ENCODE data around the gene CCNK.

The CCNK gene

GRCh38 chr14:99502989-99503421 lies 21.8 kb downstream of the CCNK start:
- Histone ChIP-seq H3K4me3 (no peak overlapping the region), H3K27ac (no peak overlapping the region)

DNA sequence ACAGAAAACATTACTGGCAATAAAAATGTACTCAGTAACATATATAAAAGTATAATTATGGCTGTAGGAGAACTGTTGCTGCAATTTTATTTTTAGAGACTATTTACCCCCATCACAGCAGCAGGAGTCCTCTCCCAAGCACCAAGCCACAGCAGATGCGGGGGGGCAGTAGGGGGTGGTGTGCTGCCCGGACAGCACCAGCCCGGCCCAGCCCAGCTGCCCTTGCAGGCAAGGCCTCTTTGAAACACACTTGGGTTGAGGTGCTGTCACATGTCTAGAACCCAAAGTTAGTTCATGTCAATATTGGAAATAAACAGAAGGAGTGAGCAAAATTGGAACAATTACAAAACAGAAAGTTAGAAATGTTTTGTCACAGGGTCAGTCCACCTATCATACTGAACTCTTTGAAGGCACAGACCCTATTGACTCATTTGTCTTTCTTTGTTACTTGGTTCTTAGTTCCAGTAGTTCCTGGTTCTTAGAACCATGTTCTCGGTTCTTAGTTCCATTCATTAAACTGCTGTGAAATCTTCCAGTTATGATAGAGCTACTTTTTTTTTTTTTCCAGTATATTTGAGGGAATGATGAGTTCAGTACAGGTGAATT lies 22.7 kb downstream of the CCNK start:
- Histone ChIP-seq H3K4me3 (no peak overlapping the region), H3K27ac (no peak overlapping the region)

GRCh38 chr14:99505089-99505488 lies 23.9 kb downstream of the CCNK start:
- no peak overlapping the region for H3K4me3 ChIP-seq
- H3K27ac ChIP-seq = no peak overlapping the region

DNA sequence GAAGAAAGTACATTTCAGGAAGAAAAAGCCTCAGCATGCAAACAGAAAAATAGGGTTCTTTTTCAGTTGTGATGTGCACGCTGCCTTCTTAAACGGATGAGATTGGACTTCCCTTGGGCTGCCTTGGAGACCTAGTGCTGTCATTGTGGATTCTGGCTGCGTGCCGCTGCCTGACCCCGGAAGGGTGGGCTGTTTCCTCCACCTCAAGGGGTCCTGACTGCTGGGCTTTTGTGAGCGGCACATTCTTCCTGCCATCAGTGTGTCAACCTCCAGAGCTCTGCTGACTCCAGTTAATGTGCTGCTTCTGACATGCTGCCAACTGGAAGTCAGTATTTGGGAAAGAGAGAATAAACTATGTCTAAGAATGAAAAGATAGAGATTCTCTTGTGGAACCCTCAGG lies 25.1 kb downstream of the CCNK start:
- Histone ChIP-seq H3K27ac (no peak overlapping the region), H3K4me3 (no peak overlapping the region)

- no peak overlapping the region for H3K4me3 ChIP-seq
- H3K27ac ChIP-seq = peak overlapping the region in 1 of 21 experiments; percentile 27
Observed at GRCh38 chr14:99507860-99508640, 26.8 kb downstream of the CCNK start.

DNA sequence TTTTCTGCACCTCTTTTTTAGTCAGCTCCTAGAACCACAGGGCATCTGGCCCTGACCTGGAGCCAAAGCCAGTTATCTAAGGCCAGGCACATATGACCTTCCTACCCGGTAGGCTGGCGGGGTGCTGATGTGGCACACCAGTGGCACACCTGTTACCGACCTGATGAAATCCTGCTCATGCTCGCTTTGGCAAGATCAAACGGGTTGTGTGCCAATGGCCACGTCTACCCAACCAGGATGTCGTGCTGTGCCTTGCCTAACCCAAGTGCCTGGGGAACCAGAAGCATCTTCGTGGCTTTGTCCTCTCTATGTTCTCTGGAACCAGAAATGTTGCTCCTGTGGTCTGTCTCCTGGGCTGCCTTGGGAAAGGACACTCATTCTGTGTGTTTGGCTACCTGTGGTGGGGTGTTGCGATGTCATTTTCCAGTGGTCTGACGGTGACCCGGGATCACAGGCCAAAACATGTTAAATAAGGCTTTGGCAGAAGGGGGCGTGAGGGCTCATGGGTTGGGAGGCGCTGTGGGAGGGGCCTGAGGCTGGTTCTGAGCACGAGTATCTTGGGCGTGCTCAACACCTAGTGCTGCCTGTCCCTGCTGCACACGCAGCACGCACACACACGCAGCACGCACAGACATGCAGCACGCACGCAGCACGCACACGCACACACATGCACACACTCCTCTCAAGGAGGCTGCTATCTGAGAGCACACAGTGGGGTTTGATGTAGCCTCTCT lies 27.9 kb downstream of the CCNK start:
- H3K4me3 ChIP-seq = no peak overlapping the region
- no peak overlapping the region for H3K27ac ChIP-seq

- Histone ChIP-seq H3K4me3 (no peak overlapping the region), H3K27ac (no peak overlapping the region)
Observed at GRCh38 chr14:99509871-99510555, 28.8 kb downstream of the CCNK start.

DNA sequence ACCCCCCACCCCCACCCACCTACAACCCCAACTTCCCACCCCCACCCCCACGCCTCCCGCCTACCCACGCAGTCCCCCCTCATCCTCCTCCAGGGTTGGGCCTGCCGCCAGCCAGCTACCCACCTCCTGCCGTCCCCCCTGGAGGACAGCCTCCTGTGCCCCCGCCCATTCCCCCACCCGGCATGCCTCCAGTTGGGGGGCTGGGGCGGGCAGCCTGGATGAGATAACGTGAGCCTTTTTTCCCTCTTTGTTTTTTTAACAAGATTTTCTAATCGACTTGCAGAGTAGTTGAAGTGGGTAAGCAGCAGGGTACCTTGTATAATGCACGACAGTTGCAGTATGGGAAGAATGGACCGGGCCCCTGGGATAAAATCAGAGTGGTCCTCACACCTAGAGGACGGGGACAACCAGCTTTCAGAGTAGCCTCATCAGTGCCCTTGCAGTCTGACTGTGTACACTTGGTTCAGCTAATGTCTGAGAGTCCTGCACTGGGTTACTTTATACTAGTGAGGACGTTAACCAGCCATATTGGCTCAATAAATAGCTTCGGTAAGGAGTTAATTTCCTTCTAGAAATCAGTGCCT lies 29.4 kb downstream of the CCNK start:
- Histone ChIP-seq H3K27ac (peak overlapping the region in 2 of 21 experiments; percentile 10 to 35), H3K4me3 (no peak overlapping the region)

DNA sequence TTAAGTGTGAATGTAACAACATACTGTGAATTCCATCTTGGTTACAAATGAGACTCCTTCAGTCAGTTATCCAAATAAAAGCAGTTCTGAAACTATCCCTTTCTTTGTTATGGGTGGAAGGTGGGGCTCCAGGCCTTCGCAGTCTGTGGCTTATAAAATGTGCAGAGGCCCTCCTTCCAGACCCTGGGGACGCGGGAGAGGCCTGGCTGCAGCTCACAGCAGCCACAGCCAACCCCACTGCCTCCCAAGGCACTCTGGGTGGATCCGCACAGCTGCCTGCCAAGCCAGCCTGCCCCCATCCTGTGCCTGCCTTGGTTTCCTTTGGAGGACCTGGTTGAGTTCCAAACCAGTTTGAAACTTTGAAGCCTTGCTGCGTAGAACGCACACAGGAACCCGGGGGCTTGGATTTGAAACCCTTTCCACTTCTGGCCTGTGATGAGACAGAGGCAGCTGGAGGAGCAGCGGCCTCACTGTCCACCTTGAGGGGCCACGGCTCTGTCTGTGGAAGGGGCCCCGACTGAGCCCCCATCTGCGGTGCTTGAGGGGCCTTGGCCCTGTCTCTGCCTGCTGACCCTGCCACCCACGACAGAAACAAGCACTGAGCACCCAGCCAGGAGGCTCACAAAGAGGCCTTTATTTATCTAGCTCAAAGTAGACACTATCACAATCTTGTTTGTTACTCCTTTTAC lies 30.4 kb downstream of the CCNK start:
- H3K27ac ChIP-seq = peak overlapping the region in 5 of 21 experiments; percentile 15 to 38 (median 21)

DNA sequence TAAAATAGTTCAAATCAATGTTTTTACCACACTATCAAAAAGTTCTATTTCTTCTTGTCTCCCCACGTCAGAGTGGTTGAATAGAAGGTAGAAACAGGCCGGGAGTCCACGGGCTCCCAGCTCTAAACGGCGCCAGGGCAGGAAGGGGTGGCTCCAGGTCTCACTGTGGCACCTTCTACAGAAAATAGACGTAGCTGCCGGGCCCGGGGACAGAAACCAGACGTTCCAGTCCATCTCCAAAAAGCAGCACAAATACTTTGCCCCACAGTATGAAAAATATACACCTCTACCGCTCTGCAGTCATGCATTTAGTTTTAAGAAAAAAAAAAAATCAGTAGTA lies 30.9 kb downstream of the CCNK start:
- Histone ChIP-seq H3K4me3 (no peak overlapping the region), H3K27ac (peak overlapping the region in 3 of 21 experiments; percentile 15 to 36 (median 21))

More for the DNA sequence above, 30.4 kb downstream of the CCNK start:
- H3K4me3 ChIP-seq = no peak overlapping the region

DNA sequence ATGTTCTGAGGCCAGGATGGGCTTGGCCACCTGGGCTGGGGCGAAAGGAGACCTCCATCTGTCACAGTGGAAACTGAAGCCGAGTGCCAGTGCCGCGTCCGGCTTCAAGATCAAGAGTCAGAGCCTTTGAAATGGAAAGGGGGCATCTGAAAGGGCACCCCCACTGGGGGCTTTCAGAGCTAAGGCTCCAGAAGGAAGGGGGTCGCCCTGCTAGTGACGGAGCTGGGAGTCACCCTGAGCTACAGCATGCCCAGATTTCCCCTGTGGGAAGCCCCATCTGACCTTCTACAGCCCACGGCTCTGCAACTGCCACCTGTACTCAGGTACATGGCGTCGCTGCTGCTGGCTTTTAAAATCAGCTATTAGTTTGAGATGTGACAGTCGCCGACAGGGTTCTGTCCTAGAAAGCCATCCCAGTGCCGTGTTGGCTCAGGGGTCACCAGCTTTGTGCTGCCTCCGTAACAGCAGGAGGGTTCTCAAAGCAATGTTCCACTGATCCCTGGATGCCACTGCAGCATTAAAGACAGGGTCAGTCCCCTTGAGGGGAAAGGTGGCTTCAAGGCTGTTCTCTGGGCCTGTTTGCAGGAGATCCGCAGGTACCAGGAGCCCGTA lies 31.5 kb downstream of the CCNK start:
- H3K4me3 ChIP-seq = no peak overlapping the region
- peak overlapping the region in 1 of 21 experiments; percentile 21 for H3K27ac ChIP-seq

GRCh38 chr14:99513183-99513694 lies 32.0 kb downstream of the CCNK start:
- no peak overlapping the region for H3K27ac ChIP-seq
- no peak overlapping the region for H3K4me3 ChIP-seq

GRCh38 chr14:99513946-99514551 lies 32.8 kb downstream of the CCNK start:
- peak overlapping the region in 1 of 21 experiments; percentile 12 for H3K27ac ChIP-seq
- no peak overlapping the region for H3K4me3 ChIP-seq

GRCh38 chr14:99514552-99515300 lies 33.5 kb downstream of the CCNK start:
- Histone ChIP-seq H3K4me3 (no peak overlapping the region), H3K27ac (peak overlapping the region in 1 of 21 experiments; percentile 12)

- H3K27ac ChIP-seq = no peak overlapping the region
- no peak overlapping the region for H3K4me3 ChIP-seq
Observed at GRCh38 chr14:99515301-99516155, 34.3 kb downstream of the CCNK start.

DNA sequence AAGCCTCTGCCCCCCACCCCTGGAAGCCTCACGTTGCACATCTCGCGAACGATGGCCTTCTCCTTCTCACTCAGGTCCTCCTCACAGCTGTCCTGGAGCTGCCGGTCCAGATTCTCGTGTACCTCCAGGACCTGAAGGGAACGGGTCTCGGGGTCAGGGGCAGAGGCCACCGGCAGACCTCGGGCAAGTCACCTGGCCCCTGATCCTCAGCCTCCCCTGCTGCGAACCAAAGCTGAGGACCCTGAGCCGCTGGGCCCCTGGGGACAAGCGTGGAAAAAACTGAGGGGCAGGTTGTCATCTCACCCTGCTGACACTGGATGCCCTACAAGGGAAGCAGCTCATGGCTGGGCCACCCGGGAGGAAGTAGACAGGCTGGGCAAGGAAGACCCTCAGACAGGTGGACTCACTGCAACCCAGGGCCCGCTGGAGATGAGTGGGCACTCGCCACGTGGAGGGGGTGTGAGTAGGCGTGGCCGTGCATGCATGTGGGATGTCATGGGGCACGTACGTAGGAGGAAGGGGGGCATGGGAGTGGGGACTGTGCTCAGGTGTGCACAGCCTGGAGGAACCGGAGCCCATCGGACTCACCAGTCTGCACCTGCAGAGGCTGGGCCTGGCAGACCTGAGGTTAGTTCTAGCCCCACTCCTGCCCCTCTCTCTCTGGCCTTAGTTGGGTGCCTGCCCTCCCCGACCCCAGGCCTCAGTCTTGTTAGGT lies 35.1 kb downstream of the CCNK start:
- H3K27ac ChIP-seq = no peak overlapping the region

More for the DNA sequence above, 35.1 kb downstream of the CCNK start:
- no peak overlapping the region for H3K4me3 ChIP-seq

All from skin epidermis (tissue), 12 donors.